ENCODE data around the gene ACTR3C.
"Not testable (repeated sequence)": the region's sequence is repeated elsewhere in the genome, so short reads cannot be mapped to it uniquely, and the experiment has no call there.

DNA sequence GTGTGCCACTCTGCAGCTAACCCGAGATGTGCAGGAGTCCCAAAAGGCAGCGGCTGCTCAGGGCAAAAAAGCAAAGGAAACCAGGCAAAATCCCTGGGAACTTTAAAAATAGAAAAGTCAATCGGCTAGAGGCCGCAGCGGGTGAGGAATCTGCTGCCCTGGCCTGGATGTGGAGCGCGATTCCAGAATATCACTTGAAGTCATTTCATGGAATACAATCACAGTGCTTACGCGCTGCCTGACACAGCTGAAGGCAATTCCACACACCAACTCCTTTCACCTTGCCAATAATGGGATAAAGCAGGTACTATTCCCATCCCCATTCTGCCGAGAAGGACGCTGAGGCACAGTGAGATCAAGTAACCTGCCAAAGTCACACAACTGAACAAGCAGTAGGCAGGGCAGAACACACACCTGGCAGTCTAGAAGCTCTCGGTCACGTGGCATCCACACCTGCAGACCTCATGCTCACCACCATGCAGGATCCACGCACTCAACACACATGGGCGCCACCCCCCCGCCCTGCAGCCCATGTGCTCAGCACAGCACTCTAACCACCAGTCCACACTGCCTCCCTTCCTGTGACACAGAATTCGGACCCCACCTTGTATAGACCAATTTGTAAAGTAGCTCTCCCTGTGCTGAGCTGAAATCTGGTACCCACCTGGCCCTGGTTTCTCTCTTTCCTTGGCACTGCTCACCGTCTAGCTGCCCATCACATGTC, 53.1 kb downstream of the ACTR3C start:
- TF ChIP-seq POLR2A (IDR thresholded peaks at IDR 0.05): not testable (repeated sequence)
- TF ChIP-seq, protein P1, sequence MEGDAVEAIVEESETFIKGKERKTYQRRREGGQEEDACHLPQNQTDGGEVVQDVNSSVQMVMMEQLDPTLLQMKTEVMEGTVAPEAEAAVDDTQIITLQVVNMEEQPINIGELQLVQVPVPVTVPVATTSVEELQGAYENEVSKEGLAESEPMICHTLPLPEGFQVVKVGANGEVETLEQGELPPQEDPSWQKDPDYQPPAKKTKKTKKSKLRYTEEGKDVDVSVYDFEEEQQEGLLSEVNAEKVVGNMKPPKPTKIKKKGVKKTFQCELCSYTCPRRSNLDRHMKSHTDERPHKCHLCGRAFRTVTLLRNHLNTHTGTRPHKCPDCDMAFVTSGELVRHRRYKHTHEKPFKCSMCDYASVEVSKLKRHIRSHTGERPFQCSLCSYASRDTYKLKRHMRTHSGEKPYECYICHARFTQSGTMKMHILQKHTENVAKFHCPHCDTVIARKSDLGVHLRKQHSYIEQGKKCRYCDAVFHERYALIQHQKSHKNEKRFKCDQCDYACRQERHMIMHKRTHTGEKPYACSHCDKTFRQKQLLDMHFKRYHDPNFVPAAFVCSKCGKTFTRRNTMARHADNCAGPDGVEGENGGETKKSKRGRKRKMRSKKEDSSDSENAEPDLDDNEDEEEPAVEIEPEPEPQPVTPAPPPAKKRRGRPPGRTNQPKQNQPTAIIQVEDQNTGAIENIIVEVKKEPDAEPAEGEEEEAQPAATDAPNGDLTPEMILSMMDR (IDR thresholded peaks at IDR 0.05): not testable (repeated sequence)
